ENCODE measurements around the gene FRMD5.

The FRMD5 gene

GRCh38 chr15:43939070-43939469 is 256.0 kb downstream of the FRMD5 start:
- peak; percentile 27 for DNase-seq (ENCODE audit: low spot score)
- in situ Hi-C loops (cut with MboI; ENCODE audit: low pct_unique_long_range_greater_than_20kb, low sequenced_read_pairs, unreplicated experiment), result no loop called here
- peak; percentile 56 for TF ChIP-seq CTCF (IDR thresholded peaks at IDR 0.05; ENCODE audit: extremely low read depth, insufficient read depth, missing control alignments)

GRCh38 chr15:43934480-43934879 is 260.6 kb downstream of the FRMD5 start:
- in situ Hi-C loops (cut with MboI; ENCODE audit: low pct_unique_long_range_greater_than_20kb, low sequenced_read_pairs, unreplicated experiment), result no loop called here
- no peak for DNase-seq (ENCODE audit: low spot score)

GRCh38 chr15:43932907-43933306 is 262.2 kb downstream of the FRMD5 start:
- no peak for TF ChIP-seq CTCF (IDR thresholded peaks at IDR 0.05; ENCODE audit: extremely low read depth, insufficient read depth, missing control alignments)
- in situ Hi-C loops (cut with MboI; ENCODE audit: low pct_unique_long_range_greater_than_20kb, low sequenced_read_pairs, unreplicated experiment), result no loop called here
- no peak for DNase-seq (ENCODE audit: low spot score)

More at GRCh38 chr15:43934480-43934879, 260.6 kb downstream of the FRMD5 start:
- TF ChIP-seq CTCF (IDR thresholded peaks at IDR 0.05; ENCODE audit: extremely low read depth, insufficient read depth, missing control alignments), result no peak

GRCh38 chr15:43931790-43932435 is 263.2 kb downstream of the FRMD5 start:
- in situ Hi-C loops (cut with MboI; ENCODE audit: low pct_unique_long_range_greater_than_20kb, low sequenced_read_pairs, unreplicated experiment), result no loop called here
- DNase-seq (ENCODE audit: low spot score), result no peak
- TF ChIP-seq CTCF (IDR thresholded peaks at IDR 0.05; ENCODE audit: extremely low read depth, insufficient read depth, missing control alignments), result no peak

GRCh38 chr15:43931119-43931518 is 264.0 kb downstream of the FRMD5 start:
- in situ Hi-C loops (cut with MboI; ENCODE audit: low pct_unique_long_range_greater_than_20kb, low sequenced_read_pairs, unreplicated experiment), result no loop called here
- no peak for TF ChIP-seq CTCF (IDR thresholded peaks at IDR 0.05; ENCODE audit: extremely low read depth, insufficient read depth, missing control alignments)
- DNase-seq (ENCODE audit: low spot score), result no peak

- in situ Hi-C loops (cut with MboI; ENCODE audit: low pct_unique_long_range_greater_than_20kb, low sequenced_read_pairs, unreplicated experiment), result no loop called here
- no peak for TF ChIP-seq CTCF (IDR thresholded peaks at IDR 0.05; ENCODE audit: extremely low read depth, insufficient read depth, missing control alignments)
- no peak for DNase-seq (ENCODE audit: low spot score)
These were observed 264.5 kb downstream of the FRMD5 start for GRCh38 chr15:43930556-43930955.
